SKM-1 (cell line): ENCODE results near the gene GARIN1A.
"Not testable (repeated sequence)": the region's sequence is repeated elsewhere in the genome, so short reads cannot be mapped to it uniquely, and the experiment has no call there.

Source experiments
- DNase-seq: peaks from one replicate; lab custom pipeline; 2025; ENCODE audit not compliant: unreplicated experiment; lab: John Stamatoyannopoulos, UW

GARIN1A gene

DNA sequence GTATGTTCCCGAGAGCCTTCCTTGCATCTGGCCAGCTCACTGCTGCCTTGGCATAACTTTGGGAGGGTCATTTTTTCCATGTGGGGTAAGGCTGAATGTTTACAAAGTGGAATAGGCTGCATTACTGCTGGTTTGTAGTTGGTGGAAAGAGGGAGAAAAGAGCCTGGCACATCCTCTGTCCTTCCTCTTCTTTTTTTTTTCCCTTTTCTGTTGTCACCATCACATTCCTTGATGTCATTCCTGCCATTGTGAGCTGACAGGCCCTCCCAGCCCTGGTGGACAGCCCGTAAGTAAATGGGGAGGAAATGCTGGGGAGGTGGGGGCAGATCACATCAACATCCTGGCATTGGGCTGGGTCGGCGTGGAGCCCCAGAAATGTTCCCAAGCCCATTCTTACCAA, at the start of gene GARIN1A:
Gene GARIN1A (plus strand): TSS at position 301 of the 400 bp plus-strand sequence. CDS start 106 bp downstream, outside the sequence.
- DNase-seq, result no peak

- not testable (repeated sequence) for DNase-seq
Observed at GRCh38 chr7:128627124-128627523, 45.0 kb upstream of the GARIN1A start.

GRCh38 chr7:128633915-128634314, 38.2 kb upstream of the GARIN1A start:
- not testable (repeated sequence) for DNase-seq

- not testable (repeated sequence) for DNase-seq
Observed at GRCh38 chr7:128645206-128645605, 26.9 kb upstream of the GARIN1A start.

DNA sequence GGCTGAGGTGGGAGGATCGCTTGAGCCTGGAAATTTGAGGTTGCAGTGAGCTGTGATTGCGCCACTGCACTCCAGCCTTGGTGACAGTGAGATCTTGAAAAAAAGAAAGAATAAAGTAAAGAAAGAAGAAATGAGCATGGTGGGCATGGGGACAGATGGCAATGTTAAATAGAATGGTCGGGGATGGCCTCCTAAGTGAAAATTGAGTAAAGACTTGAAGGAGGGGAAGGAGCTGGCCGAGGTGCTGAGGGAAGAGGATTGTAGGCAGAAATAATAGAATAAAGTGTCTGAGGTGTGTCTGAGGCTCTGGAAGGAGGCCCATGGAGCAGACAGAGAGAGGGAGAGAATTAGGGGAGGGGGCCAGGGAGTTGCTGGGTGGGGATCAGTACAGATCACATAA, 26.2 kb upstream of the GARIN1A start:
- DNase-seq, result not testable (repeated sequence)

- not testable (repeated sequence) for DNase-seq
Observed at GRCh38 chr7:128646877-128647276, 25.2 kb upstream of the GARIN1A start.

- not testable (repeated sequence) for DNase-seq
Observed at GRCh38 chr7:128651096-128651495, 21.0 kb upstream of the GARIN1A start.

DNA sequence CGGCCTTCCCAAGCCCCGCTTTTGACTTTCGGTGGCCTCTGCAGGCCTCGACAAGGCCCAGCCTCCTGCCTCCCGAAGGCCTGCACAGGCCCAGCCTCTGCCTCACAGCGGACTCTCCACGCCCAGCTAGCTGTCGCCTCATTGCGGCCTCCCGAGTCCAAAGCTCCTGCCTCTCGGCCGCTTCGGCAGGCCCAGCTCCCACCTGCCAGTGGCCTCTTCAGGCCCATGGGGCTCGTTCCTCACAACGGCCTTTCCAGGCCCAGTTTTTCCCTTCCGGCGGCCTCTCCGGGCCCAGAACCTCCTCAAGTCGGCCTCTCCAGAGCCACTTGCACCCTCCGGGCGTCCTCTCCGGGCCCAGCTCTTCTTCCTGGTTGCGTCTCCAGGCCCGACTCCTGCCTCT, 19.5 kb upstream of the GARIN1A start:
- DNase-seq, result not testable (repeated sequence)

GRCh38 chr7:128653197-128653596, 18.9 kb upstream of the GARIN1A start:
- not testable (repeated sequence) for DNase-seq

GRCh38 chr7:128654080-128654479, 18.0 kb upstream of the GARIN1A start:
- DNase-seq, result not testable (repeated sequence)

GRCh38 chr7:128654501-128654900, 17.6 kb upstream of the GARIN1A start:
- DNase-seq, result not testable (repeated sequence)

DNA sequence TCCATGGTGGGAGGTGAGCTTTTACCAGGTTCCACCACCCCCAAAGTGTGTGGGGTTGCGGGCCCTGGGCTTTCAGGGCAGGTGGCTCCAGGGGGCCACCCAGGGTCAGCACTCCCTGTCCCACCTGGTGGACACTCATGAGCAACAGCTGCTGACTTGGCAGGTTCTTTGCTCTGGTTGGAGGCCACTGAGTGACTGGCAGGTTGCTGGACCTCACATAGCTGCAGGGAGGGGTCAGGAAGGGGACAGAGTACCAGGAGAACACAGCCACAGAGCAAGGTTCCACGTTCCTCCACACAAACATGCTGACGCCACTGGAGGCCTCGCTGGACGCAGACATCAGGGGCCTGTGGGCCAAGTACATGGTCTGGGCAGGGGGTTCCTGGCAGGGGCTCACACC, 13.7 kb upstream of the GARIN1A start:
- DNase-seq, result not testable (repeated sequence)

- no peak for DNase-seq
Observed at GRCh38 chr7:128660596-128660995, 11.5 kb upstream of the GARIN1A start.

GRCh38 chr7:128661446-128661845, 10.6 kb upstream of the GARIN1A start:
- no peak for DNase-seq

DNA sequence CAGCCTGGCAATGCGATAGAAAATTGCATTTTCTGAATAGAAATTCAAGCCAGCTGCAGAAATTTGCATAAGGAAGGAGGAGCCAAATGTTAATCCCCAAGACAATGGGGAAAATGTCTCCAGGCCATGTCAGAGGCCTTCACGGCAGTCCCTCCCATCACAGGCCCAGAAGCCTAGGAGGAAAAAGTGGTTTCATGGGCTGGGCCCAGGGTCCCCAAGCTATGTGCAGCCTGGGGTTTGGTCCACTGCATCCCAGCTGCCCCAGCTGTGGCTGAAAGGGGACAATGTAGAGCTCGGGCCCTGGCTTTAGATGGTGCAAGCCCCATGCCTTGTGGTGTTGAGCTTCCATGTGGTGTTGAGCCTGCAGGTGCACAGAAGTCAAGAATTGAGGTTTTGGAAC, 10.0 kb upstream of the GARIN1A start:
- DNase-seq, result no peak

GRCh38 chr7:128663223-128663622, 8.9 kb upstream of the GARIN1A start:
- DNase-seq, result not testable (repeated sequence)

DNA sequence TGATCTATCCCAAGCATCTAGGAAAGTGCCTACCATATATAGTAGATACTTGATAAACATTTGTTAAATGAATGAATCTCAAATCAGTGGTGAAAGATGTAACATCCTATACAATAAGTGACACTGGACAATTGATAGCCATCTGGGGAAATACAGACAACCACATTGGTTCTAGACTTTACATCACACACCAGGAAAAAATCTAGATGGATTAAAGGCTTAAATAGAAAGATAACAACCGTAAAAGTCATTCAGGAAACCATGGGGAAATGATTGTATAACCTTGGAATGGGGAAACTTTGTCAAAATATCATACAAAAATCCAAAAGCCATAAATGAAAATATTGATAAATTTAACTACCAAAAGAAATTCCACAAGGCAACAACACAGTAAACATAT, 7.0 kb upstream of the GARIN1A start:
- DNase-seq, result no peak

DNA sequence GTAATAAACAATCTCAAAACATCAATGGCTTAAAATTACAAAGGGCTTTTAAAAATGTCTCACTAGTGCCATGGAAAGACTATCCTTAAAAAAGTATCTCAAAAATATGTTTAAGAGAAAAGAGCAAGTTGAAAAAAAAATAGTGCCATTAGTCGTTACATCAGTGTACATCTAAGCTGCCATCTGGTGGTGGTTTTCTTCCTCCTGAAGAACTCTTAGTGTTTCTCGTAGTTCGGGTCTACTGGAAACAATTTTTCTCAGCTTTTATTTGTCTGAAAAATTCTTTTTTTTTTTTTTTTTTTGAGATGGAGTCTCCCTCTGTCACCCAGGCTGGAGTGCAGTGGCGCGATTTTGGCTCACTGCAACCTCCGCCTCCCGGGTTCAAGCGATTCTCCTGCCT, 5.9 kb upstream of the GARIN1A start:
- peak; percentile 3 for DNase-seq

GRCh38 chr7:128672927-128673517, 930 bp downstream of the GARIN1A start:
- DNase-seq, result no peak

DNA sequence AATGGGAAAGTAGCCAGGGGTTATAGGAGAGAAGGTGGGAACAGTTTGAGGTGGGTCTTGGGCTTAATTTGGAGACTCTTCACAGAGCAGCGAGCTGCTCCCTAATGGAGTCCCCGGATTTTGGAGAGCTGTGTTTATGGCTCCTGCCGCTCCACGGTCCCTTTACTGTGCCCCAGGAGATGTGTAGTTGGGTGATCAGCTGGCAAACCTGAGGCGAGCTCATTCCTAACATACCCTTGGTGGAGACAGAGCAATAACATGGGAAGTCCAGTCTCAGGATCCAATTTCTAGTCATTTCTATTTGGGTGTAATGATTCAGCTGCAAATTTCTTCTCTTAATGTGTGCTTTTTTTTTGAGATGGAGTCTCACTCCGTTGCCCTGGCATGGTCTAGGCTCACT, 1.5 kb downstream of the GARIN1A start:
- DNase-seq, result no peak

GRCh38 chr7:128676665-128677064, 4.6 kb downstream of the GARIN1A start:
- no peak for DNase-seq

- DNase-seq, result no peak
Observed at GRCh38 chr7:128679920-128680319, 7.8 kb downstream of the GARIN1A start.
